Measurements from ENCODE around the gene NOL4L.

The NOL4L gene

DNA sequence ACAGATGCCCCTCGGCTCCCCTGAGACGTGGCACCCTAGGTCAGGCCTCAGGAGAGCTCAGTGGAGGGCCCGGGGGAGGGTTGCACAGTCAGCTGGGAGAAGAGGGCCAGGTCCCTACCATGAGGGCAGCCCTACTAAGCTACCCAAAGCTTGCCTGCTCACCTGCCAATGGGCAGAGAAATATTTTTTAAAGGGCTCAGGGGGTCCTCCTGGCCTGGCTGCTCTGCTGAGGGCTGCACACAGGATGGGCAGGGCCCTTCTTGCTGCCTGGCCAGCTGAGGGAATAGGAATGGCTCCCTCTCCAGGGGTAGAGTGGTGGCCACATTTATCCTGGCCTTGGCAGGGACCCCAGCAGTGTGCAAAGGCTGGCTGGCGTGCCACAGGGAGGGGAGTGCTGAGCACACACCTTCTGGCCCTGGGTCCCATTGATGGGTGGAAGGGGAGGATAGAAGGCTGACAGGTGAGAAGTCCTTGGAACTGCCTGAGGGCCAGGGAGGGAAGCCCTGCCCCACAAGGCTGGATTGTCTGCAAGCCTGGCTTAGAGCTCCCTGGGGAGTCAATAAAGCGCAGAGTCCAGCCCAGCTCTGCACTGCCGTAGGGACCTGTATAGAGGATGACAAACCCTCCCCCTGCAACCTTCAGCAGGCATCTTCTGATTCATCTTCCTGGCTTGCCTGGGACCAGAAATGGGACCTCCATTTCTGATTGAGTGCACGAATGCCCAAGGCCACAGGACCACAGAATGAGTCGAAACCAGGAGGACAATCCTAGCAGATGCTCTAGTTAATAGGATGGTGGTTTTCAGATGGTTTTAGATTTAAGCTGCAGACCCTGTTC lies 62.1 kb downstream of the NOL4L start:
- DNase-seq: no peak
- Histone ChIP-seq H3K36me3 (ENCODE audit: control insufficient read depth in 1 of 2, insufficient read depth in 2 of 2, low read length in 2 of 2) (peaks cover 0 to 2% of the 10 kb centered on the region in 2 experiments), H3K18ac (ENCODE audit: low read length) (peak overlapping the region; percentile 17), H2BK5ac (ENCODE audit: low read depth, low read length, poor library complexity) (no peak overlapping the region), H3K9ac (ENCODE audit: low read length) (no peak overlapping the region), H3K4me1 (ENCODE audit: control insufficient read depth in 1 of 2, insufficient read depth in 2 of 2, low read length in 2 of 2) (peaks cover 16 to 24% of the 10 kb centered on the region in 2 experiments), H3K79me2 (ENCODE audit: control insufficient read depth, insufficient read depth, low read length, poor library complexity) (peaks cover 2% of the 10 kb centered on the region), H3K14ac (ENCODE audit: low read length) (no peak overlapping the region), H4K12ac (ENCODE audit: low read depth, low read length) (no peak overlapping the region), H2AK5ac (ENCODE audit: low read length) (no peak overlapping the region), H4K91ac (ENCODE audit: low read depth, low read length) (no peak overlapping the region), H3K4me3 (ENCODE audit: low read depth, low read length) (no peak overlapping the region), H3K9me3 (ENCODE audit: insufficient read depth, low read depth, low read length) (peaks cover 5% of the 10 kb centered on the region), H3K79me1 (ENCODE audit: low read length) (peaks cover 7% of the 10 kb centered on the region), H4K8ac (ENCODE audit: low read depth, low read length) (no peak overlapping the region), H3K23ac (ENCODE audit: low read length) (no peak overlapping the region), H2BK12ac (ENCODE audit: low read length) (no peak overlapping the region), H3K27me3 (ENCODE audit: insufficient read depth, low read length) (no peaks in the 10 kb centered on the region), H2BK120ac (ENCODE audit: insufficient read depth, low read length, poor library complexity) (no peak overlapping the region), H3K27ac (ENCODE audit: low read depth, low read length) (no peak overlapping the region), H3K4me2 (ENCODE audit: low read length) (no peak overlapping the region), H3K4ac (ENCODE audit: low read depth, low read length) (no peak overlapping the region), H2AFZ (ENCODE audit: insufficient read depth, low read length, poor library complexity) (no peak overlapping the region)
- WGBS (ENCODE audit: extremely low coverage, insufficient coverage, insufficient read length): no CpG with 5 or more reads among the region's 8 CpGs

- H3K4me1 ChIP-seq (ENCODE audit: control insufficient read depth in 1 of 2, insufficient read depth in 2 of 2, low read length in 2 of 2): peaks cover 21 to 29% of the 10 kb centered on the region in 2 experiments
- no peak overlapping the region for H4K8ac ChIP-seq (ENCODE audit: low read depth, low read length)
- H3K4me2 ChIP-seq (ENCODE audit: low read length): no peak overlapping the region
- WGBS (ENCODE audit: extremely low coverage, insufficient coverage, insufficient read length): no CpG with 5 or more reads among the region's 3 CpGs
- no peaks in the 10 kb centered on the region for H3K27me3 ChIP-seq (ENCODE audit: insufficient read depth, low read length)
- H3K4ac ChIP-seq (ENCODE audit: low read depth, low read length): no peak overlapping the region
- H4K12ac ChIP-seq (ENCODE audit: low read depth, low read length): no peak overlapping the region
- no peak overlapping the region for H2AFZ ChIP-seq (ENCODE audit: insufficient read depth, low read length, poor library complexity)
- H4K91ac ChIP-seq (ENCODE audit: low read depth, low read length): no peak overlapping the region
- H3K36me3 ChIP-seq (ENCODE audit: control insufficient read depth in 1 of 2, insufficient read depth in 2 of 2, low read length in 2 of 2): peaks cover 0 to 2% of the 10 kb centered on the region in 2 experiments
- peak overlapping the region; percentile 17 for H3K18ac ChIP-seq (ENCODE audit: low read length)
- no peak overlapping the region for H3K14ac ChIP-seq (ENCODE audit: low read length)
- no peak overlapping the region for H3K27ac ChIP-seq (ENCODE audit: low read depth, low read length)
- H3K4me3 ChIP-seq (ENCODE audit: low read depth, low read length): no peak overlapping the region
- H3K79me1 ChIP-seq (ENCODE audit: low read length): peaks cover 12% of the 10 kb centered on the region
- no peak overlapping the region for H2AK5ac ChIP-seq (ENCODE audit: low read length)
- H3K23ac ChIP-seq (ENCODE audit: low read length): no peak overlapping the region
- H3K9me3 ChIP-seq (ENCODE audit: insufficient read depth, low read depth, low read length): peaks cover 5% of the 10 kb centered on the region
- no peak overlapping the region for H2BK5ac ChIP-seq (ENCODE audit: low read depth, low read length, poor library complexity)
- H2BK120ac ChIP-seq (ENCODE audit: insufficient read depth, low read length, poor library complexity): no peak overlapping the region
- DNase-seq: no peak
- no peak overlapping the region for H3K9ac ChIP-seq (ENCODE audit: low read length)
- no peak overlapping the region for H2BK12ac ChIP-seq (ENCODE audit: low read length)
- peaks cover 4% of the 10 kb centered on the region for H3K79me2 ChIP-seq (ENCODE audit: control insufficient read depth, insufficient read depth, low read length, poor library complexity)
These were observed 62.7 kb downstream of the NOL4L start for GRCh38 chr20:32522526-32522775.

- Histone ChIP-seq H3K27me3 (ENCODE audit: insufficient read depth, low read length) (no peaks in the 10 kb centered on the region), H4K12ac (ENCODE audit: low read depth, low read length) (no peak overlapping the region), H2BK120ac (ENCODE audit: insufficient read depth, low read length, poor library complexity) (no peak overlapping the region), H3K9ac (ENCODE audit: low read length) (no peak overlapping the region), H2AFZ (ENCODE audit: insufficient read depth, low read length, poor library complexity) (no peak overlapping the region), H3K4ac (ENCODE audit: low read depth, low read length) (no peak overlapping the region), H3K18ac (ENCODE audit: low read length) (no peak overlapping the region), H3K79me1 (ENCODE audit: low read length) (peaks cover 13% of the 10 kb centered on the region), H4K91ac (ENCODE audit: low read depth, low read length) (peak overlapping the region; percentile 12), H3K4me1 (ENCODE audit: control insufficient read depth in 1 of 2, insufficient read depth in 2 of 2, low read length in 2 of 2) (peaks cover 24 to 34% of the 10 kb centered on the region in 2 experiments), H2BK12ac (ENCODE audit: low read length) (no peak overlapping the region), H2BK5ac (ENCODE audit: low read depth, low read length, poor library complexity) (no peak overlapping the region), H3K27ac (ENCODE audit: low read depth, low read length) (no peak overlapping the region), H3K4me3 (ENCODE audit: low read depth, low read length) (no peak overlapping the region), H3K23ac (ENCODE audit: low read length) (no peak overlapping the region), H3K36me3 (ENCODE audit: control insufficient read depth in 1 of 2, insufficient read depth in 2 of 2, low read length in 2 of 2) (peaks cover 0 to 2% of the 10 kb centered on the region in 2 experiments), H3K4me2 (ENCODE audit: low read length) (no peak overlapping the region), H3K79me2 (ENCODE audit: control insufficient read depth, insufficient read depth, low read length, poor library complexity) (peaks cover 4% of the 10 kb centered on the region), H4K8ac (ENCODE audit: low read depth, low read length) (no peak overlapping the region), H3K9me3 (ENCODE audit: insufficient read depth, low read depth, low read length) (peaks cover 5% of the 10 kb centered on the region), H3K14ac (ENCODE audit: low read length) (no peak overlapping the region), H2AK5ac (ENCODE audit: low read length) (no peak overlapping the region)
- WGBS (ENCODE audit: extremely low coverage, insufficient coverage, insufficient read length): no CpG with 5 or more reads among the region's 15 CpGs
- peak; percentile 63 to 81 for DNase-seq
These were observed 63.2 kb downstream of the NOL4L start for GRCh38 chr20:32521780-32522525.

DNA sequence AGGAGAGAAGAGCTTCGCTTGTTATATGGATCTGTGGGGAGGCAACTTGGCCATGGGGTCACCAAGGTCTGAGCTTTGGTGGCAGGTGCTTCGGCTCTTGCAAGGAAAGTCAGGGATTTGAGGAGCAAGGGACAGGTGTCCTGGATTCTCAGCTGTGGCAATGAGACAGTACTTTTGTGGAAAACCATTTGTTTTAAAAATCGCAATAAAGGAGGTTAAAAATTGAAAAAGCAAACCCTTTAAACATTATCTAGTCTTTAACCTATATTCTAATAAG lies 64.3 kb downstream of the NOL4L start:
- Histone ChIP-seq H3K4me3 (ENCODE audit: low read depth, low read length) (no peak overlapping the region), H3K79me2 (ENCODE audit: control insufficient read depth, insufficient read depth, low read length, poor library complexity) (peaks cover 4% of the 10 kb centered on the region), H2AFZ (ENCODE audit: insufficient read depth, low read length, poor library complexity) (no peak overlapping the region), H2BK12ac (ENCODE audit: low read length) (no peak overlapping the region), H3K36me3 (ENCODE audit: control insufficient read depth in 1 of 2, insufficient read depth in 2 of 2, low read length in 2 of 2) (peaks cover 0 to 2% of the 10 kb centered on the region in 2 experiments), H3K4me1 (ENCODE audit: control insufficient read depth in 1 of 2, insufficient read depth in 2 of 2, low read length in 2 of 2) (peaks cover 32 to 43% of the 10 kb centered on the region in 2 experiments), H3K4me2 (ENCODE audit: low read length) (no peak overlapping the region), H2BK120ac (ENCODE audit: insufficient read depth, low read length, poor library complexity) (no peak overlapping the region), H4K12ac (ENCODE audit: low read depth, low read length) (no peak overlapping the region), H4K8ac (ENCODE audit: low read depth, low read length) (no peak overlapping the region), H2BK5ac (ENCODE audit: low read depth, low read length, poor library complexity) (no peak overlapping the region), H3K4ac (ENCODE audit: low read depth, low read length) (no peak overlapping the region), H2AK5ac (ENCODE audit: low read length) (no peak overlapping the region), H3K18ac (ENCODE audit: low read length) (no peak overlapping the region), H3K14ac (ENCODE audit: low read length) (no peak overlapping the region), H3K9me3 (ENCODE audit: insufficient read depth, low read depth, low read length) (peaks cover 5% of the 10 kb centered on the region), H3K27me3 (ENCODE audit: insufficient read depth, low read length) (no peaks in the 10 kb centered on the region), H3K9ac (ENCODE audit: low read length) (no peak overlapping the region), H3K23ac (ENCODE audit: low read length) (no peak overlapping the region), H3K79me1 (ENCODE audit: low read length) (peaks cover 20% of the 10 kb centered on the region), H3K27ac (ENCODE audit: low read depth, low read length) (no peak overlapping the region), H4K91ac (ENCODE audit: low read depth, low read length) (no peak overlapping the region)
- no peak for DNase-seq
- WGBS (ENCODE audit: extremely low coverage, insufficient coverage, insufficient read length): no CpG with 5 or more reads among the region's 3 CpGs
